Prostate gland (tissue), 2 donors: Measurements from ENCODE around the gene TSC22D4. TPM values are rescaled to one million over a fixed set of nuclear protein-coding genes. Genes with fewer than 3 reads are reported as not detected.
A peak's percentile ranks its signal among the peaks of the same experiment; 100 is the strongest.

Source experiments
- DNase-seq: peaks from one replicate; pipeline ENCODE4 v3.0.0-alpha.2; 2019; ENCODE audit warnings: low spot score
- H3K27ac ChIP-seq, 2 donors: fragments of 200-600 bp; sonication (generic); 2 replicates each; pipeline ENCODE4 v1.5.1; 2017 to 2019
- H3K27me3 ChIP-seq: fragments of 200-600 bp; sonication (generic); replicated peaks from 2 replicates; pipeline ENCODE4 v1.5.1; 2019; ENCODE audit not compliant: insufficient read depth
- H3K36me3 ChIP-seq, 2 donors: fragments of 200-600 bp; sonication (generic); 1 replicate in 1 of 2; 2 replicates in 1 of 2; pipeline versions ENCODE4 v1.5.1 to v1.8.1; 2017 to 2019
- H3K4me1 ChIP-seq: fragments of 200-600 bp; sonication (generic); replicated peaks from 2 replicates; pipeline ENCODE4 v1.5.1; 2019
- H3K4me3 ChIP-seq, 2 donors: fragments of 200-600 bp; sonication (generic); 2 replicates each; pipeline ENCODE4 v1.5.1; 2017 to 2019
- H3K9me3 ChIP-seq: fragments of 200-600 bp; sonication (generic); 2 replicates; pipeline ENCODE4 v1.5.1; 2017
- CTCF ChIP-seq, 4 experiments: fragments of 200-600 bp in 2 of 4; fragments of 450-650 bp in 2 of 4; sonication (generic) in 2 of 4; IDR thresholded peaks; 1 replicate in 3 of 4; 2 replicates in 1 of 4; pipeline ENCODE4 v1.5.1; 2016 to 2019; ENCODE audit warnings: antibody characterized with exemption in 4 of 4, mild to moderate bottlenecking in 2 of 4, moderate library complexity in 2 of 4
- POLR2A ChIP-seq: fragments of 450-650 bp; IDR thresholded peaks from one replicate; pipeline ENCODE4 v1.6.1; 2016; ENCODE audit warnings: antibody characterized with exemption, mild to moderate bottlenecking
- POLR2AphosphoS5 ChIP-seq: sonication (generic); formaldehyde crosslinking; IDR thresholded peaks from one replicate; pipeline ENCODE4 v1.6.1; 2017; ENCODE audit warnings: antibody characterized with exemption
- WGBS: methylation state at CpG from one replicate; pipeline ENCODE4 v1.1.5; 2018; 5-methylcytosine and 5-hydroxymethylcytosine counted together
- intact Hi-C: fragments of 100-400 bp; cut with DNase I; formaldehyde crosslinking; loops from one replicate; pipeline ENCODE4 v1.14.2; 2022
- total RNA-seq, 2 donors: library from RNA; depleted of rRNA; stranded (reverse); fragments of >200 nt; gene quantifications; one replicate each; pipeline ENCODE4 v1.1.0, GENCODE V29; 2016

The TSC22D4 gene
- total RNA-seq, 2 donors from 2014 or later, result 77.6 to 152 TPM

- intact Hi-C loops, result loop anchor here (10.0 kb wide), 1 partner anchor 198 kb away; the partner anchor contains the start of gene GNB2
- Histone ChIP-seq H3K4me1 (peaks cover 20% of the 10 kb centered on the region), H3K4me3 (peak overlapping the region; percentile 84 to 100), H3K36me3 (no peaks in the 10 kb centered on the region), H3K27me3 (no peaks in the 10 kb centered on the region), H3K9me3 (no peaks in the 10 kb centered on the region), H3K27ac (peak overlapping the region; percentile 94 to 98)
- WGBS, result 9% methylated on average over 30 of the region's 30 CpGs
- TF ChIP-seq POLR2A, result no peak
- peak in 2 of 4 experiments; percentile 28 to 31 for TF ChIP-seq CTCF (IDR thresholded peaks at IDR 0.05)
- no peak for DNase-seq
Measured at GRCh38 chr7:100476903-100477870, 1.8 kb downstream of the TSC22D4 start.

GRCh38 chr7:100476101-100476780, 2.8 kb downstream of the TSC22D4 start:
- Histone ChIP-seq H3K36me3 (no peaks in the 10 kb centered on the region), H3K4me1 (peaks cover 26% of the 10 kb centered on the region), H3K4me3 (peak overlapping the region; percentile 84 to 100), H3K9me3 (no peaks in the 10 kb centered on the region), H3K27ac (peak overlapping the region; percentile 38 to 98), H3K27me3 (no peaks in the 10 kb centered on the region)
- no peak for DNase-seq
- WGBS, result 10% methylated on average over 6 of the region's 6 CpGs
- intact Hi-C loops, result loop anchor here (10.0 kb wide), 1 partner anchor 199 kb away; the partner anchor contains the start of gene GNB2
- no peak for TF ChIP-seq POLR2A
- TF ChIP-seq POLR2AphosphoS5, result no peak
- no peak for TF ChIP-seq CTCF (IDR thresholded peaks at IDR 0.05)

- Histone ChIP-seq H3K4me1 (peaks cover 26% of the 10 kb centered on the region), H3K36me3 (no peaks in the 10 kb centered on the region), H3K27me3 (no peaks in the 10 kb centered on the region), H3K4me3 (peak overlapping the region in 1 of 2 donors; percentile 100), H3K27ac (peak overlapping the region; percentile 38 to 98), H3K9me3 (no peaks in the 10 kb centered on the region)
- WGBS, result 28% methylated on average over 9 of the region's 9 CpGs
- intact Hi-C loops, result loop anchor here (10.0 kb wide), 1 partner anchor 199 kb away; the partner anchor contains the start of gene GNB2
- TF ChIP-seq CTCF (IDR thresholded peaks at IDR 0.05) (no peak), POLR2A (no peak), POLR2AphosphoS5 (no peak)
- no peak for DNase-seq
Measured at GRCh38 chr7:100475549-100475948, 3.5 kb downstream of the TSC22D4 start.

GRCh38 chr7:100472854-100473499, 6.0 kb downstream of the TSC22D4 start:
- Histone ChIP-seq H3K27ac (peak overlapping the region; percentile 51 to 55), H3K27me3 (no peaks in the 10 kb centered on the region), H3K4me3 (no peak overlapping the region), H3K36me3 (no peaks in the 10 kb centered on the region), H3K9me3 (no peaks in the 10 kb centered on the region), H3K4me1 (peaks cover 30% of the 10 kb centered on the region)
- DNase-seq, result no peak
- TF ChIP-seq POLR2A, result no peak
- TF ChIP-seq POLR2AphosphoS5, result no peak
- TF ChIP-seq CTCF (IDR thresholded peaks at IDR 0.05), result no peak
- 62% methylated on average over 14 of the region's 14 CpGs for WGBS
- intact Hi-C loops, result loop anchor here (10.0 kb wide), 1 partner anchor 202 kb away; the partner anchor contains the start of gene GNB2
